CD14-positive monocyte (primary cell): ENCODE measurements around the gene AGO1. TPM values are rescaled to one million over a fixed set of nuclear protein-coding genes. Genes with fewer than 3 reads are reported as not detected.

Experiments used
- DNase-seq, 3 donors: peaks; one replicate each; pipeline ENCODE4 v3.0.0-alpha.2; 2011 to 2022
- H2AFZ ChIP-seq: 2 replicates; pipeline ENCODE4 v1.6.0; 2012; ENCODE audit warnings: mild to moderate bottlenecking, low read depth, low read length, inconsistent platforms; ENCODE audit not compliant: insufficient read depth, poor library complexity, severe bottlenecking
- H3K27ac ChIP-seq, 2 donors: 1 replicate in 1 of 2; 2 replicates in 1 of 2; pipeline ENCODE4 v1.5.1; 2012 to 2013; ENCODE audit warnings: low read length in 2 of 2, control low read depth in 1 of 2, inconsistent platforms in 1 of 2, low read depth in 1 of 2, mild to moderate bottlenecking in 1 of 2
- H3K27me3 ChIP-seq, 2 donors: one replicate each; pipeline versions ENCODE4 v1.6.0 to v1.6.1; 2011 to 2013; ENCODE audit warnings: low read length in 2 of 2; ENCODE audit not compliant: control insufficient read depth in 2 of 2, insufficient read depth in 2 of 2
- H3K36me3 ChIP-seq, 2 donors: replicated peaks in 1 of 2; 1 replicate in 1 of 2; 2 replicates in 1 of 2; pipeline versions ENCODE4 v1.5.1 to v1.6.1; 2012 to 2013; ENCODE audit warnings: low read length in 2 of 2, control low read depth in 1 of 2, inconsistent platforms in 1 of 2, mild to moderate bottlenecking in 1 of 2; ENCODE audit not compliant: insufficient read depth in 2 of 2, control insufficient read depth in 1 of 2
- H3K4me1 ChIP-seq, 2 donors: 1 replicate in 1 of 2; 2 replicates in 1 of 2; pipeline versions ENCODE4 v1.5.1 to v1.6.1; 2012 to 2013; ENCODE audit warnings: low read length in 2 of 2, control low read depth in 1 of 2, inconsistent platforms in 1 of 2, mild to moderate bottlenecking in 1 of 2, moderate library complexity in 1 of 2; ENCODE audit not compliant: insufficient read depth in 2 of 2, control insufficient read depth in 1 of 2
- H3K4me2 ChIP-seq: replicated peaks from 2 replicates; pipeline ENCODE3; 2012; ENCODE audit warnings: low read length, moderate library complexity, mild to moderate bottlenecking; ENCODE audit not compliant: poor library complexity, severe bottlenecking; ENCODE audit errors: extremely low read depth
- H3K4me3 ChIP-seq, 3 experiments: fragments of 200-600 bp in 1 of 3; sonication (generic) in 1 of 3; replicated peaks in 1 of 3; 1 replicate in 2 of 3; 2 replicates in 1 of 3; pipeline ENCODE4 v1.5.1; 2011 to 2013; ENCODE audit warnings: low read length in 3 of 3, mild to moderate bottlenecking in 3 of 3, control low read depth in 2 of 3, low read depth in 2 of 3, inconsistent platforms in 1 of 3, moderate library complexity in 1 of 3
- H3K79me2 ChIP-seq: 2 replicates; pipeline ENCODE4 v1.6.0; 2012; ENCODE audit warnings: mild to moderate bottlenecking, control low read depth, inconsistent platforms, low read length, moderate library complexity; ENCODE audit not compliant: insufficient read depth
- H3K9ac ChIP-seq: 2 replicates; pipeline ENCODE4 v1.6.0; 2017; ENCODE audit warnings: low read length, mild to moderate bottlenecking; ENCODE audit not compliant: insufficient read depth, poor library complexity, severe bottlenecking
- H3K9me3 ChIP-seq, 2 donors: replicated peaks in 1 of 2; 1 replicate in 1 of 2; 2 replicates in 1 of 2; pipeline versions ENCODE4 v1.5.1 to v1.6.1; 2012 to 2013; ENCODE audit warnings: low read length in 2 of 2, control low read depth in 1 of 2; ENCODE audit not compliant: control insufficient read depth in 1 of 2, insufficient read depth in 1 of 2
- H4K20me1 ChIP-seq: 2 replicates; pipeline ENCODE4 v1.6.0; 2012; ENCODE audit warnings: mild to moderate bottlenecking, low read length, control low read depth, moderate library complexity; ENCODE audit not compliant: insufficient read depth
- H3K27ac Mint-ChIP-seq, 7 donors: one replicate each; pipeline ENCODE4 v1.8.0; 2020; ENCODE audit warnings: mild to moderate bottlenecking in 7 of 7, mixed read lengths in 7 of 7, moderate library complexity in 6 of 7, inconsistent platforms in 2 of 7
- H3K27me3 Mint-ChIP-seq, 3 donors: one replicate each; pipeline ENCODE4 v1.8.0; 2021 to 2022; ENCODE audit warnings: low read depth in 3 of 3, mild to moderate bottlenecking in 3 of 3, mixed read lengths in 3 of 3, moderate library complexity in 3 of 3, inconsistent platforms in 1 of 3
- H3K36me3 Mint-ChIP-seq, 2 donors: one replicate each; pipeline ENCODE4 v1.8.0; 2020; ENCODE audit warnings: mixed read lengths in 2 of 2, inconsistent platforms in 1 of 2, mild to moderate bottlenecking in 1 of 2
- H3K4me1 Mint-ChIP-seq: one replicate; pipeline ENCODE4 v1.8.0; 2020; ENCODE audit warnings: mild to moderate bottlenecking, mixed read lengths
- H3K4me3 Mint-ChIP-seq, 2 donors: one replicate each; pipeline ENCODE4 v1.8.0; 2020; ENCODE audit warnings: mild to moderate bottlenecking in 2 of 2, mixed read lengths in 2 of 2, moderate library complexity in 1 of 2
- H3K9me3 Mint-ChIP-seq, 7 donors: one replicate each; pipeline ENCODE4 v1.8.0; 2020 to 2022; ENCODE audit warnings: mixed read lengths in 7 of 7, mild to moderate bottlenecking in 6 of 7, moderate library complexity in 6 of 7, inconsistent platforms in 2 of 7
- WGBS: methylation state at CpG from one replicate; pipeline ENCODE4 v1.1.5; 2013; ENCODE audit warnings: missing lambda C conversion rate; ENCODE audit not compliant: insufficient coverage; 5-methylcytosine and 5-hydroxymethylcytosine counted together
- intact Hi-C, 2 donors: fragments of 100-400 bp; cut with micrococcal nuclease; formaldehyde crosslinking; loops; one replicate each; pipeline versions ENCODE4 v1.15.0 to v1.15.1; 2023
- polyA plus RNA-seq, 3 donors: library from polyadenylated mRNA; depleted of rRNA in 1 of 3; unstranded in 2 of 3; stranded (reverse) in 1 of 3; fragments of 300-500 nt in 2 of 3; fragments of >200 nt in 1 of 3; fragmentation: Illumina TruSeq in 2 of 3; gene quantifications; 1 replicate in 2 of 3; 2 replicates in 1 of 3; pipeline ENCODE4 v1.2.3, GENCODE V29; 2012 to 2021
- TF ChIP-seq, protein P1 (sequence below): fragments of 200-600 bp; IDR thresholded peaks from one replicate; pipeline ENCODE4 v1.8.0; 2022; ENCODE audit warnings: antibody characterized with exemption, mild to moderate bottlenecking

AGO1 gene
- polyA plus RNA-seq, 3 donors = 10.9 to 19.4 (median 13.9) TPM

DNA sequence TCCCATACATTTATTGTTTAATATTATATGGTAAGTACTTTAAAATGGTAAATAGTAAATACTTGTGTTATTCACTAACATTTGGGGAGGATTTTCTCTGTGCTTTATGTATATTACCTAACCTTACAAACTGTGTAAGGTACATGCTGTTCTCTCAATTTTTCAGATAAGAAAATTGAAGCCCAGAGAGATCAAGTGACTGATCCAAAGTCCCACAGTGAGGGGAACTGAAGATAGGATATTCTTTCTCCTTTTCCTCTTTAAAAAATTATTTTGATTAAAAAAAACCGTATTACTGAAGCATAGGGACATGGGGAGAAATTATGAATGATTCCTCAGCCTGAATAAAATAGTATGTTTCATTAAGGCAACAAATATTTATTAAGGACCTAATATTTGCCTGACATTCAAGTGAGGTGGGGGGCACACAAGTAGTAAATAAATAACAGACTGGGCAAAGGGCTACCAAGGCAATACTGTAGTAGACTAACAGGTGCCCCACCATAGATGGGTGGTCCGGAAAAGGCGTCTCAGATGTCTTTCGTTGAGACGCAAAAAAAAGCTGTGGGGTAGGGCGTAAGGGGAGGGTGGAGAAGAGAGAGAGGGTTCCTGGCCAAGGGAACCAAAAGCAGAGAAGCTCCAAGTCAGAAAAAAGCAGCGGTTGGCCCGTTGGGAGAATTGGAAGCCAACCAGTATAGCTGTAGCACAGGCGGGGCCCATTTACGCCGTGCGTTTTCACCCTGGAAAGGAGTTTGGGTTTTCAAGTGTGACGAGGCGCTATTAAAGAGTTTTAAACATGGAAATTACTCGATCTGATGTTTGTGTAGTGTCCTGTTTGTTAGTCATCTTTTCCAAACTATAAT, 47.0 kb downstream of the AGO1 start:
- H3K79me2 ChIP-seq = peaks cover 40% of the 10 kb centered on the region
- H4K20me1 ChIP-seq = peaks cover 6% of the 10 kb centered on the region
- H3K4me1 Mint-ChIP-seq = peaks cover 31% of the 10 kb centered on the region
- peaks cover 2 to 17% of the 10 kb centered on the region in 2 donors for H3K36me3 Mint-ChIP-seq
- TF ChIP-seq, protein P1, sequence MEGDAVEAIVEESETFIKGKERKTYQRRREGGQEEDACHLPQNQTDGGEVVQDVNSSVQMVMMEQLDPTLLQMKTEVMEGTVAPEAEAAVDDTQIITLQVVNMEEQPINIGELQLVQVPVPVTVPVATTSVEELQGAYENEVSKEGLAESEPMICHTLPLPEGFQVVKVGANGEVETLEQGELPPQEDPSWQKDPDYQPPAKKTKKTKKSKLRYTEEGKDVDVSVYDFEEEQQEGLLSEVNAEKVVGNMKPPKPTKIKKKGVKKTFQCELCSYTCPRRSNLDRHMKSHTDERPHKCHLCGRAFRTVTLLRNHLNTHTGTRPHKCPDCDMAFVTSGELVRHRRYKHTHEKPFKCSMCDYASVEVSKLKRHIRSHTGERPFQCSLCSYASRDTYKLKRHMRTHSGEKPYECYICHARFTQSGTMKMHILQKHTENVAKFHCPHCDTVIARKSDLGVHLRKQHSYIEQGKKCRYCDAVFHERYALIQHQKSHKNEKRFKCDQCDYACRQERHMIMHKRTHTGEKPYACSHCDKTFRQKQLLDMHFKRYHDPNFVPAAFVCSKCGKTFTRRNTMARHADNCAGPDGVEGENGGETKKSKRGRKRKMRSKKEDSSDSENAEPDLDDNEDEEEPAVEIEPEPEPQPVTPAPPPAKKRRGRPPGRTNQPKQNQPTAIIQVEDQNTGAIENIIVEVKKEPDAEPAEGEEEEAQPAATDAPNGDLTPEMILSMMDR = no peak
- H3K27ac Mint-ChIP-seq = peak overlapping the region; percentile 92 to 98 (median 96)
- H3K9me3 Mint-ChIP-seq = no peaks in the 10 kb centered on the region
- H3K4me2 ChIP-seq = peak overlapping the region; percentile 88
- 2% methylated on average over 7 of the region's 15 CpGs for WGBS
- peaks cover 21 to 32% of the 10 kb centered on the region in 2 donors for H3K4me1 ChIP-seq
- peak overlapping the region; percentile 98 for H3K9ac ChIP-seq
- intact Hi-C loops = loop anchor here (5.0 to 10.0 kb wide), 3 partner anchors 38 to 125 kb away; partner anchors contain the start of genes AGO1 (in 1 of the 2) and AGO4 (in 1 of the 2)
- H3K36me3 ChIP-seq = peaks cover 0 to 15% of the 10 kb centered on the region in 2 donors
- no peaks in the 10 kb centered on the region for H3K27me3 Mint-ChIP-seq
- H3K4me3 Mint-ChIP-seq = peak overlapping the region; percentile 86 to 92
- peak overlapping the region; percentile 72 to 95 for H3K27ac ChIP-seq
- no peaks in the 10 kb centered on the region for H3K9me3 ChIP-seq
- DNase-seq = peak in 1 of 3 donors; percentile 32
- H3K27me3 ChIP-seq = no peaks in the 10 kb centered on the region
- H2AFZ ChIP-seq = peak overlapping the region; percentile 60
- H3K4me3 ChIP-seq = peak overlapping the region; percentile 48 to 89 (median 88)

DNA sequence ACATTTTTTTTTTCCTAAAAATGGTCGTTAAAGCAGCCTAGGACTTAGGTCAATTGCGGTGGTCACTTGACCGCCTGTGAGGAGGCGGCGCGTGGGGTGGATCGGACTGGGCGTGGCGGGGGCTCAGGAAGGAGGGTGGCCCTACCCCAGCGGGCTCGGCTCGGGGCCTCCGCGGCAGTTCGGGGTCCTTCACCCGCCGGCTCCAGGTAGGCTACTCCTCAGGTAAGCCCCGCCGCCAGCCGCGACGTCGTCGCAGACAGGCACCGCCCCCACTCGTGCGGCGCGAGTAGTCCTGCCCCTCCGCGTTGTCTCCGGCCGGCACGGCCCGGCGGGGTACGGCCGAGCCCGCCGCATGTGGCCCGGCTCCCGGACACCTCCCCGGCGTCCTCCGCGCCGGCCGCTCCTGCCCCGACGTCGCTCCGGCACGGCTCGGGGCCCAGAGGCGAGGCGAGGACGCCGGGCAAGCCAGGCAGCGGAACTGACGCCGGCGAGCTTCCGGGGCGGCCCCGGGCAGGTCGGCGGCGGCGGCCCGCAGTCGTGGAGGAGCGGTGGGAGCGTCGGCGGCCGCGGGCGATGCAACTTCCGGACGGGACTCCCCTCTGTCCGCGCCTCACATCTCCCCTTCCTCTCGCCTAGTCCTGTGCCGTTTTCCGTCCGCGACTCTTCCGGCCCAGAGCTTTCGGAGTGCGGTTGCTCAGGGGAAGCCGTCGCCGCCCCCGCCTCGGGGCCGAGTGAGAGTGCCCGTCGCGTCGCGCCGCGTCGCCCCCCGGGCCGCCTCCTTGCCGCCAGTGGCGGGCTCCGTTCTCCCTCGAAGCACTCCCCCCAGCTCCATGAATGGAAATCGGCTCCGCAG, 47.8 kb downstream of the AGO1 start, which contains the start of gene AGO3:
TSS of gene AGO3 (plus strand) at position 513 of the 853 bp plus-strand sequence. CDS start at position 835, 322 bp downstream.
- H3K9me3 ChIP-seq = no peaks in the 10 kb centered on the region
- Mint-ChIP-seq H3K4me3 (peak within 1 kb of the TSS; percentile 90 to 94), H3K9me3 (no peaks in the 10 kb centered on the region), H3K4me1 (peaks cover 30% of the 10 kb centered on the region), H3K27ac (peak within 1 kb of the TSS; percentile 92 to 98 (median 96)), H3K36me3 (peaks cover 1 to 11% of the 10 kb centered on the region in 2 donors), H3K27me3 (no peaks in the 10 kb centered on the region)
- H3K27ac ChIP-seq = peak within 1 kb of the TSS; percentile 72 to 95
- intact Hi-C loops = loop anchor here (5.0 to 10.0 kb wide), 3 partner anchors 39 to 126 kb away; partner anchors contain the start of genes AGO1 (in 1 of the 2) and AGO4 (in 1 of the 2)
- TF ChIP-seq, protein P1 = no peak
- peak within 1 kb of the TSS; percentile 78 to 89 (median 88) for H3K4me3 ChIP-seq
- no peaks in the 10 kb centered on the region for H3K27me3 ChIP-seq
- peaks cover 21 to 32% of the 10 kb centered on the region in 2 donors for H3K4me1 ChIP-seq
- H4K20me1 ChIP-seq = peaks cover 6% of the 10 kb centered on the region
- peak within 1 kb of the TSS; percentile 98 for H3K9ac ChIP-seq
- under 1% methylated on average over 97 of the region's 112 CpGs for WGBS
- peak; percentile 88 to 93 (median 90) for DNase-seq
- peak within 1 kb of the TSS; percentile 88 for H3K4me2 ChIP-seq
- peak within 1 kb of the TSS; percentile 67 for H2AFZ ChIP-seq
- peaks cover 0 to 8% of the 10 kb centered on the region in 2 donors for H3K36me3 ChIP-seq
- H3K79me2 ChIP-seq = peaks cover 48% of the 10 kb centered on the region
